GM18526 (cell line): ENCODE data around the gene SFMBT2.

Experiments used
- POLR2A ChIP-seq: IDR thresholded peaks from 3 replicates; pipeline ENCODE4 v1.6.1; 2011; ENCODE audit not compliant: insufficient read length; ENCODE audit errors: extremely low read depth

Gene SFMBT2

DNA sequence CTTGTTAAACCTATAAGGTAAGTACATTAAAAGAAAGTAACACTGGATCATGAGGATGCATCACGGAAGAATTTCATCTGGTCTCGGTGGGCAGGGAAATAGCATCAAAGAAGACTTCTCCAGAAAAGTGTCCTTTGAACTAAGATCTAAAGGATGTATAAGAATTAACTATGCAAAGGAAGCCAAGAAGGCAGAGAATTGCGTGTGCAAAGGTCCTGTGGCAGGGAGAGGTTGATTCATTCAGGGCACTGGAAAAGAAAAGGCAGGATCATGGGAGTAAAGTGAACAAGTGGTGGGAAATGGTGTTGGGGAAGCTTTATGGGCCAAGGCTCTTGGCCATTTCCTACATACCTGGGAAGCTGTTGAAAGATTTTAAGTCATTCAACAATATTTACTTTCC, 288.3 kb downstream of the SFMBT2 start:
- TF ChIP-seq POLR2A = no peak

DNA sequence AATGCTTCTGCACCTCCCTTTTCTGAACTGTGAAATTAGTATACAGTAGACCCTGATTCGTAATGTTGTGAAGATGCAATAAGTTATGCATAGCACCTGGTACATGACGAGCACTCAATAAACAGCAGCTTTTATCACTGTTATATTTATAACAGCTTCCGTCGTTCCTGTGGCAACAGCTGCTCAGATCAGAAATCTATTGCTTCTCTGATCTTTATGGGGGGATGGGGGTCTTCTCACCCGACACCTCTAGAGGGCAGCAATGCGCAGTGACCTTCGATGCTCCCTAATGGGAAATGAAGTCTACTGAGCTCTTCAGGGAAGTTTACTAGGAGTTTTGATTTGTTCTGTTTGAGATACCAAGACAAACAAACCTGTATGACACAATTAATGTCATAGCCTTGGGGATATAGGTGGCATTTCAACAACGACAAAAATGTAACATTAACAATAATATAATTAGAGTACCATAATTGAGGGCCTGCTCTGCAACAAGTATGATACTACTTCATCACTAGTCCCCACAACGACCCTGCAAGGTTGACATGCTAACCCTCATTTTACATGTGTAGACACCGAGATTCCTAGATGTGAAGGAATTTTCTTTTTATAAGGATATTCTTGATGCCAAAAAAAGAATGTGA, 289.6 kb downstream of the SFMBT2 start:
- no peak for TF ChIP-seq POLR2A

DNA sequence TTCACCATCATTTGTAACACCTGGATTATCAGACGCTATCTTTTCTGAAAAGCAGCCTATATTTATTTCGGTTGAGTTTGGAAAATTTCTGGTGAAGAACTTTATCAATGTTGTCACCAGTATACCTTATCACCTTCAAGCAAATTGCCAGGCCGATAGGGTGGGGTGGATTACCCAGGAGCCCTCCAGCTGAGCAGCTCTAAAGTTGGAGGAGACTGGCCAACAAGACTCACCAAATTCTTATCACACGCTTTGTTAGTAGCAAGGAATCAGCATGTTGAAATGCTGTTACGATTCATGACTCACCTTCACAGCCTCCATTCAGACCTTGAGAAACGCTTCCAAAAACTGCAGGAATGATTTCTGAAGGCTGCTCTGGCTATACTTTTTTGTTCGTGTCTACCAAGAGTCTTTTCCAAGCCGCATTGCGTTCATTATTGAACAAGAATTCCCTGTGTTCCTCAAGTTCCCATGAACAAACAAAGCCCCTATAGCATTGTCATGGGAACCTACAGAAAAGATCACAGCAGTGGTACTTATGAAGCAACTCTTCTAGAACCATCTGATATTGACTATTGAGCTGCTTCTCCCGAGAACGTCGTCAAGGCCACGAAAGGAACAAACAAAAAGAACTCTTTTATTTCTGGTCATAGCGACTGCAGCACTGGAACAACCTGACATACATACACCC, 291.4 kb downstream of the SFMBT2 start:
- TF ChIP-seq POLR2A = no peak

DNA sequence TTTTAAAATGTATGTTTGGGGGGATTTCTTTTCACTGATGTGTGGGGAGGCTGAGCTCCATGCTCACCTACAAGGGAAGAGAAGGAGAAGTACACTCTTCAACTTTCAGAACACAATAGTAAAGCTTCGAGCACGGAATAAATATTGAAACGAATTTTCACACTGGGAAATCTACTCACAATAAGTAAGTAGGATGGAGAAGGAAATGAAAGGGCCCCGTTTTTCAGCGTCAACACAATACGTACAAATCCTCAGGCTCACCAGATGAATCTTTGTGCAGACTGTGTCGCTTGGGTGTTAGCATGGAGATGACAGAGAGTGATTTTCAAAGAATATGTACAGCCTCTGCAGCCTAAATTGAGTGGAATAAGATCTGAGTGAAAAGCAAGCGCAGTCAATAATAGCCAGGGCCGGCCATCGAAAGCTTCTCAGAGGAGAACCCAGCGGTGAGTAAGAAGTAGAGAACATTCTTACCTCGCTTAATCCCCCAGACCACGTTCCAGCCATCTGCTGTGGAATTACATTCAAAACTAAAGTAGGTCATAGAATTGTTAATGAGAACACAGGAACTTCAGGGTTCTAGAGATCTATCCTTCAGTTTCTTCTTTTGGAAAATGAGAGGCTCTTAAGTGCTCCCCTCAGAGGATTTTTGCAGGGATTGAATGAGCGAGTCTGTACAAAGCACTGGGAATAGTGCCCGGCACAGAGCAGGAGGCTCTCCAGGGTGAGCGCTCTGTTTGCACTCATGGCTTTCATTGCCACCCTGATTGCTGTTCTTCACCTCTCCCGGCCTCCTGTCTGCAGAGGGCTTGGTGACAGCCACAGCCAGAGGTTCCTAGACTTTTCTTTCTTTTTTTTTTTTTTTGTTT, 292.8 kb downstream of the SFMBT2 start:
- no peak for TF ChIP-seq POLR2A

GRCh38 chr10:7117177-7117799, 293.5 kb downstream of the SFMBT2 start:
- TF ChIP-seq POLR2A = no peak

DNA sequence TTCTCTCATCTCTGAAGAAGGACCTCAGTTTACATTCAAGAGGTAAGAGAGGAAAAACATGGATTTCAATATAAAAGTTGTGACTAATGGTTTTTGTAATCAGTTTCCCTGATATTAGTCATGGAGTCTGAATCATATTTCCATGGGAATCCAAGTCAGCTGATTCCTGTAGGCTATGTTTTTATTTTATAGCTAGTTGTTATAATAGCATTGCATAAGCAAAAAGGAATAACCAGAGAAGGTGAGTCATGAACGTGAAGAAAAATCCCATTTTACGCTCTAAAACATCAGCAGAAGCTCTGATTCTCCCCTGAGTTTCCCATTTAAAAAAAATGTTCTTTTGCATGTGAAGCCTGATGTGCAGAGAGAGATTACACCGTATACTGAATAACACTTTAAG, 299.3 kb downstream of the SFMBT2 start:
- TF ChIP-seq POLR2A = no peak

DNA sequence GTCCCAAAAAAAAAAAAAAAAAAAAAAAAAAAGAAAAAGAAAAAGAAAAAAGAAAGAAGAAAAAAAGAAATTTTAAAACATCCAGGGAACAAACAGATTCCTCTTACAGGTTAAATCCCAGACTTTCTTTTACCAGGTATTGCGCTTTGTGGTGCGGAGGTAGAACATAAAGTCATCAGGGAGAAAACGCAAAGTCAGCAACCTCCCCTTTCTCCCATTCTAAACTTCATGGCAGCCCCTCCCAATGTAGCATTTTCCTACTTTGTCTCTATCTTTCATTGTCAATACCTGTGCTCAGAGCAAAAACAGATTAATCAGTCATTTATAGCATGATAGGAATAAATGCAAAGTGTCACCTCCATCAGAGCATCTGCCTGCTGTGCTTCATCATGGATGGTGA, 299.7 kb downstream of the SFMBT2 start:
- no peak for TF ChIP-seq POLR2A
